NB4 (cell line): ENCODE data around the gene TNFRSF14.

Experiments
- DNase-seq: peaks from one replicate; pipeline ENCODE4 v3.0.0; 2010; ENCODE audit warnings: low read depth
- H3K4me3 ChIP-seq: one replicate; pipeline ENCODE4 v1.5.1; 2011; ENCODE audit warnings: mild to moderate bottlenecking, low read depth, low read length, moderate library complexity
- MAX ChIP-seq: IDR thresholded peaks from 2 replicates; pipeline ENCODE4 v1.6.1; 2011; ENCODE audit warnings: low read depth, low read length
- MYC ChIP-seq: IDR thresholded peaks from 2 replicates; pipeline ENCODE4 v1.6.1; 2011; ENCODE audit warnings: low read depth, low read length
- POLR2A ChIP-seq: IDR thresholded peaks from 2 replicates; pipeline ENCODE4 v1.6.1; 2011; ENCODE audit warnings: mild to moderate bottlenecking; ENCODE audit not compliant: insufficient read length; ENCODE audit errors: extremely low read depth
- TF ChIP-seq, protein P1 (sequence below): IDR thresholded peaks from one replicate; pipeline ENCODE4 v1.5.1; 2012; ENCODE audit warnings: low read depth, low read length

TNFRSF14 gene

GRCh38 chr1:2598329-2598931 lies 42.3 kb downstream of the TNFRSF14 start:
- H3K4me3 ChIP-seq: no peak overlapping the region
- TF ChIP-seq POLR2A (no peak), MYC (no peak), MAX (no peak)
- TF ChIP-seq, protein P1, sequence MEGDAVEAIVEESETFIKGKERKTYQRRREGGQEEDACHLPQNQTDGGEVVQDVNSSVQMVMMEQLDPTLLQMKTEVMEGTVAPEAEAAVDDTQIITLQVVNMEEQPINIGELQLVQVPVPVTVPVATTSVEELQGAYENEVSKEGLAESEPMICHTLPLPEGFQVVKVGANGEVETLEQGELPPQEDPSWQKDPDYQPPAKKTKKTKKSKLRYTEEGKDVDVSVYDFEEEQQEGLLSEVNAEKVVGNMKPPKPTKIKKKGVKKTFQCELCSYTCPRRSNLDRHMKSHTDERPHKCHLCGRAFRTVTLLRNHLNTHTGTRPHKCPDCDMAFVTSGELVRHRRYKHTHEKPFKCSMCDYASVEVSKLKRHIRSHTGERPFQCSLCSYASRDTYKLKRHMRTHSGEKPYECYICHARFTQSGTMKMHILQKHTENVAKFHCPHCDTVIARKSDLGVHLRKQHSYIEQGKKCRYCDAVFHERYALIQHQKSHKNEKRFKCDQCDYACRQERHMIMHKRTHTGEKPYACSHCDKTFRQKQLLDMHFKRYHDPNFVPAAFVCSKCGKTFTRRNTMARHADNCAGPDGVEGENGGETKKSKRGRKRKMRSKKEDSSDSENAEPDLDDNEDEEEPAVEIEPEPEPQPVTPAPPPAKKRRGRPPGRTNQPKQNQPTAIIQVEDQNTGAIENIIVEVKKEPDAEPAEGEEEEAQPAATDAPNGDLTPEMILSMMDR: no peak
- no peak for DNase-seq

DNA sequence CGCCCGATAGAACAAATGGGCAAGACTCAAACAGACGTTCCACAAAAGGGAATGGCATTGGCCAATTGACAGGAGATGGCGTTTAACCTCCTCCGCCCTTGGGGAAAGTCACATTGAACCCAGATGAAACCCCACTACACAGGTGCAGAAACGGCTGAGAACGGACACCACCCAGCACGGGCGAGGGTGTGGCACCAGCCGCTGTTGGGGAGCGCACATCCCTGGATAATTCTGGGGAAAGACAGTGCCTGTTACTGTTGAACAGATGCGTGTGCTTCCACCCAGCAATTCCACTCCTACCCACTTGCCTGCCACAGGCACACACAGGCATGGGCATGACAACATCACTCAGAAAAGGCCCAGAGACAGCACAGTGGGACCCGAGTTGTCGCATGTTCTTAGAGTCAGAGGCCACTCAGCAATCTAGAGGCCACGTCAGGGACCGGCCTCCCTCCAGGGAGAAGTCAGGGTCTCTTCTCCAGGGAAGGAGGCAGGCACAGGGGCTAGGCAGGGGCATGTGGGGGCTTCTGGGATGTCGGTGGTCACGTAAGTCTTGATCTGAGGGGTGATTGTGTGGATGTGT lies 45.6 kb downstream of the TNFRSF14 start:
- no peak for DNase-seq
- TF ChIP-seq, protein P1: no peak
- TF ChIP-seq MAX (no peak), MYC (no peak), POLR2A (no peak)
- no peak overlapping the region for H3K4me3 ChIP-seq

DNA sequence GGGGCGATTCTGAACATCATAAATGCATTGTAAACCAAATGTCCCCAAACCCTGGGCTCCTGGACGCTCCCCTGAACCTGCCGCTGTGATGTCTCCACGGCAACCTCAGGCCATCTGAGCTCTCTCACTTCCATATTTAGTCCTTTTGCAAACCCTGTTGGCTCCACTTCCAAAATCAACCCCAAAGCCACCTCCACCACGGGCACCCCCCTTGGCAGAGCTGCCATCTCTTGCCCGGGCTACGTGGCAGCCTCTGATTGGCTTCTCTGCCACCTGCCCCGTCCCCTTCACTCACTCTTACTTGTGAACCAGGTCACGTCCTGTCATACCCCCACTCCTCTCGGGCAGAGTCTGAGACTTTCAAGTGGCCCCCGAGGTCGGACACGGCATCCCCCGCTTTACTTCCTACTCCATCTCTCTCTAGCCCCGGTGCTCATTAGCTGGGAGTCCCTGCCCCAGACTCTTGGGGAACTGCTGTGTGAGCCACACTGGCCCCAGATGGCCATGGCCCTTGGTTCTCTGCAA lies 46.2 kb downstream of the TNFRSF14 start:
- no peak for TF ChIP-seq MAX
- no peak for TF ChIP-seq POLR2A
- no peak for TF ChIP-seq MYC
- TF ChIP-seq, protein P1: no peak
- no peak for DNase-seq
- H3K4me3 ChIP-seq: no peak overlapping the region

GRCh38 chr1:2602866-2603520 lies 46.8 kb downstream of the TNFRSF14 start:
- no peak for DNase-seq
- TF ChIP-seq POLR2A (no peak), MAX (no peak), MYC (no peak)
- TF ChIP-seq, protein P1: no peak
- no peak overlapping the region for H3K4me3 ChIP-seq

GRCh38 chr1:2603521-2604155 lies 47.5 kb downstream of the TNFRSF14 start:
- TF ChIP-seq MYC: no peak
- TF ChIP-seq POLR2A: no peak
- TF ChIP-seq, protein P1: no peak
- TF ChIP-seq MAX: no peak
- DNase-seq: no peak
- no peak overlapping the region for H3K4me3 ChIP-seq
